Astrocyte of the cerebellum (primary cell): ENCODE results near the gene LAMC2.

Experiments
- DNase-seq: peaks from one replicate; pipeline ENCODE4 v3.0.0-alpha.2; 2011; ENCODE audit warnings: low read depth
- H3K4me3 ChIP-seq: 2 replicates; pipeline ENCODE4 v1.5.1; 2011; ENCODE audit warnings: mild to moderate bottlenecking, low read depth, low read length, moderate library complexity
- in situ Hi-C: cut with HindIII; loops from 2 replicates; pipeline ENCODE4 v1.10.0; 2017; ENCODE audit warnings: low sequenced_read_pairs
- TF ChIP-seq, protein P1 (sequence below): IDR thresholded peaks from 2 replicates; pipeline ENCODE4 v1.5.1; 2012; ENCODE audit warnings: low read length, low read depth, moderate library complexity, mild to moderate bottlenecking; ENCODE audit errors: missing control alignments

The LAMC2 gene

GRCh38 chr1:183212870-183213269 is 26.8 kb downstream of the LAMC2 start:
- no peak overlapping the region for H3K4me3 ChIP-seq
- no peak for DNase-seq
- TF ChIP-seq, protein P1, sequence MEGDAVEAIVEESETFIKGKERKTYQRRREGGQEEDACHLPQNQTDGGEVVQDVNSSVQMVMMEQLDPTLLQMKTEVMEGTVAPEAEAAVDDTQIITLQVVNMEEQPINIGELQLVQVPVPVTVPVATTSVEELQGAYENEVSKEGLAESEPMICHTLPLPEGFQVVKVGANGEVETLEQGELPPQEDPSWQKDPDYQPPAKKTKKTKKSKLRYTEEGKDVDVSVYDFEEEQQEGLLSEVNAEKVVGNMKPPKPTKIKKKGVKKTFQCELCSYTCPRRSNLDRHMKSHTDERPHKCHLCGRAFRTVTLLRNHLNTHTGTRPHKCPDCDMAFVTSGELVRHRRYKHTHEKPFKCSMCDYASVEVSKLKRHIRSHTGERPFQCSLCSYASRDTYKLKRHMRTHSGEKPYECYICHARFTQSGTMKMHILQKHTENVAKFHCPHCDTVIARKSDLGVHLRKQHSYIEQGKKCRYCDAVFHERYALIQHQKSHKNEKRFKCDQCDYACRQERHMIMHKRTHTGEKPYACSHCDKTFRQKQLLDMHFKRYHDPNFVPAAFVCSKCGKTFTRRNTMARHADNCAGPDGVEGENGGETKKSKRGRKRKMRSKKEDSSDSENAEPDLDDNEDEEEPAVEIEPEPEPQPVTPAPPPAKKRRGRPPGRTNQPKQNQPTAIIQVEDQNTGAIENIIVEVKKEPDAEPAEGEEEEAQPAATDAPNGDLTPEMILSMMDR = no peak
- in situ Hi-C loops = no loop called here

DNA sequence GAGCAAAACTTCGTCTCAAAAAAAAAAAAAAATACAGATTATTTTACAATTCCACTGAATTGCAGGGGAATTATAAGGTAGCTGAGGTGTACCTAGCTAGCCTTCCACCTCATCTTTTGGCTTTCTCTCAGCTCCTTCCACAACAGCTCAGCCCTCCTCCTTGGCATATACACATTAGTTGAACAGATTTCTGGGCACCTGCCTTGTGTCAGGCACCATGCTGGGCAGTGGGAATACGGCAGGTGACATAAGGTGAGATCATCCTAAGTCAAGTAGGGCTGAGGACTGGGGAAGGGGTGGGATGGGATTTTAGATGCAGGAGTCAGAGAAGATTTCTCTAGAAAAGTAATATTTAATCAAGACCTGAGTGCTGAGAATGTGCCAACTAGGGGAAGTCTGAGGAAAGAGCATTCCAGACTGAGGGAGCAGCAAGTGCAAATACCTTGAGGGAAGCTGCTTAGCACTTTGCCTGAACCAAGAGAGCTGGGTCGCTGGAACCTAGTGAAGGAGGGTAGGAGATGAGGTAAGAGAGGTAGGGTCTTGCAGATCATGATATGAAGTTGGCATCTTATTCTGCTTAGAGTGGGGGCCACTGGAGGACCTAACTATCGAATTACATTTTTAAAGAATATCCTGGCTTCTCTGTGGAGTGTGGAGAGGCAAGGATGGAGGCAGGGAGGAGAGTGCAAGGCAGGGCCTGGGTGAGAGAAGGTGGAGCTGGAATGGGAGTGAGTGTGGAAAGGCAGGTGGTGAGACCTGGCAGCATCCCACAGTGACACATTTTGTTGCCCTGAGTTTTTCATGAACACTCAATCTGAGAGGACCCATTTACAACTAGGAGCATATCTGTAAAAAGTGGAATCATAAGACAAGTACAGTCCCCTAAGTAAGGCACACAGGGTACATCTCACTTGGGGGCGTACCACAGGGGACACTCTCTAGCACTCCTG is 28.2 kb downstream of the LAMC2 start:
- TF ChIP-seq, protein P1 = no peak
- no peak overlapping the region for H3K4me3 ChIP-seq
- in situ Hi-C loops = no loop called here
- no peak for DNase-seq

DNA sequence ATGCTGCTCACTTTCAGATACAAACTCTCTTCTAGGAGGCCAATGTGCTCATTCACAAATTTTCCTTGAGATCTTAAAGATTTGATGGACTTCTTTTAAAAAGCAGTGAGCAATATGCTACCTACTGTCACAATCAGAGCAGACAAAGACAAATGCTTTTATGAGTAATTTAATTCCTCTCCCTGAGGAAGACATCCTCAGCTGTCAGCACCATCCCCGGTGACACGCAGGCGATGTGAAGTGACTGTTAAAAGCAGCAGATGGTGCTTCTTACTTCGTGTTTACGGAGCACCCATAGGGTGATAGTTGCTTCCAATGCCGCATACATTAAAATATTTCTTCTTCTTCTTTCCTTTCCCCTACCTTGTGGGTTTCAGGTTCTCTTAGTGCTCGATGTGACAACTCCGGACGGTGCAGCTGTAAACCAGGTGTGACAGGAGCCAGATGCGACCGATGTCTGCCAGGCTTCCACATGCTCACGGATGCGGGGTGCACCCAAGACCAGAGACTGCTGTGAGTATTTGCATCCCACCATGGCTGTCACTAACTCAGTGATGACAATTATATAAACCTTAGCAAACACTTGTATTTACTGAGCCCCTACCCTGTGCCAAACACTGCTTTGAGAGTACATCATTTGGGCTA is 29.1 kb downstream of the LAMC2 start:
- no peak for DNase-seq
- H3K4me3 ChIP-seq = no peak overlapping the region
- TF ChIP-seq, protein P1 = no peak
- in situ Hi-C loops = no loop called here

GRCh38 chr1:183215936-183216335 is 29.9 kb downstream of the LAMC2 start:
- no peak for DNase-seq
- no peak overlapping the region for H3K4me3 ChIP-seq
- TF ChIP-seq, protein P1 = no peak
- in situ Hi-C loops = no loop called here

- no peak overlapping the region for H3K4me3 ChIP-seq
- DNase-seq = no peak
- in situ Hi-C loops = no loop called here
- TF ChIP-seq, protein P1 = no peak
Observed at GRCh38 chr1:183218027-183218618, 32.1 kb downstream of the LAMC2 start.

- in situ Hi-C loops = no loop called here
- TF ChIP-seq, protein P1 = no peak
- no peak overlapping the region for H3K4me3 ChIP-seq
- no peak for DNase-seq
Observed at GRCh38 chr1:183218971-183219615, 33.0 kb downstream of the LAMC2 start.
